ENCODE data around the gene NDUFA7.

The NDUFA7 gene

DNA sequence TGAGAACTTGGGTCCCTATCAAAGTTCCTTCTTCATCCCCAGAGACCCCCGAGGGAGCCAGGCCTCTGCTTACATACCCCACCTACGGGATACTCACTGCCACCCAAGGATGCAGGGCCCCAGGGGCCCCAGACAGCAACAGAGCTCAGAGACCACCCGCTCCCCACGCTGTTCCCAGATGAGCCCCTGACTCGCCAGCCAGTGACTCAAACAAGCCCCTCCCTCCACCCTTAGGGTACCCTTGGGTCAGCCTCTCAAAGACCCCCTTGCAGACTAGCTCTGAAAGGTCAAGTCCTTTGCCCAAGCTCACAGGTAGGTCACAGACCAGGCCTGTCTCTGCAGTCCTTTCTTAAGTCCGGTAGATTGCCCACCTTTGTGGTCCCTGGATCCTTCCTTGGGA, 58.7 kb downstream of the NDUFA7 start:
- TF ChIP-seq, protein P1, sequence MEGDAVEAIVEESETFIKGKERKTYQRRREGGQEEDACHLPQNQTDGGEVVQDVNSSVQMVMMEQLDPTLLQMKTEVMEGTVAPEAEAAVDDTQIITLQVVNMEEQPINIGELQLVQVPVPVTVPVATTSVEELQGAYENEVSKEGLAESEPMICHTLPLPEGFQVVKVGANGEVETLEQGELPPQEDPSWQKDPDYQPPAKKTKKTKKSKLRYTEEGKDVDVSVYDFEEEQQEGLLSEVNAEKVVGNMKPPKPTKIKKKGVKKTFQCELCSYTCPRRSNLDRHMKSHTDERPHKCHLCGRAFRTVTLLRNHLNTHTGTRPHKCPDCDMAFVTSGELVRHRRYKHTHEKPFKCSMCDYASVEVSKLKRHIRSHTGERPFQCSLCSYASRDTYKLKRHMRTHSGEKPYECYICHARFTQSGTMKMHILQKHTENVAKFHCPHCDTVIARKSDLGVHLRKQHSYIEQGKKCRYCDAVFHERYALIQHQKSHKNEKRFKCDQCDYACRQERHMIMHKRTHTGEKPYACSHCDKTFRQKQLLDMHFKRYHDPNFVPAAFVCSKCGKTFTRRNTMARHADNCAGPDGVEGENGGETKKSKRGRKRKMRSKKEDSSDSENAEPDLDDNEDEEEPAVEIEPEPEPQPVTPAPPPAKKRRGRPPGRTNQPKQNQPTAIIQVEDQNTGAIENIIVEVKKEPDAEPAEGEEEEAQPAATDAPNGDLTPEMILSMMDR (IDR thresholded peaks at IDR 0.05): no peak

DNA sequence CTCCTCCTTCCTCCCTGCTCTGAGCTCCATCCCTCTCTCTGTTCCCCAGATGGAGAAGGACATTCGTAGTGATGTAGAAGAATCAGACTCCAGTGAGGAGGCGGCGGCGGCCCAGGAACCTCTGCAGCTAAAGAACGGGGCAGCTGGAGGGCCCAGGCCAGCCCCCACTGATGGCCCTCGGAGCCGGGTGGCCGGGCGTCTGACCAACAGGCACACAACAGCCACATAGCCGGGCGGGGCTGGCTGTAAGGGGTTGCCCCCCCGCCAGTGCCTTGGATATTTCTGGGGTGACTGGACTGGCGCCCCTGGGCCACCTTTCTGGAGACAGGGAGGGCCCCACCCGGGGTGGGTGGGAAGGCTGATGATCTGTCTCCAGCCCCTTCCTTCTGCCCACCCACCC, 59.3 kb downstream of the NDUFA7 start:
- TF ChIP-seq, protein P1 (IDR thresholded peaks at IDR 0.05): no peak

DNA sequence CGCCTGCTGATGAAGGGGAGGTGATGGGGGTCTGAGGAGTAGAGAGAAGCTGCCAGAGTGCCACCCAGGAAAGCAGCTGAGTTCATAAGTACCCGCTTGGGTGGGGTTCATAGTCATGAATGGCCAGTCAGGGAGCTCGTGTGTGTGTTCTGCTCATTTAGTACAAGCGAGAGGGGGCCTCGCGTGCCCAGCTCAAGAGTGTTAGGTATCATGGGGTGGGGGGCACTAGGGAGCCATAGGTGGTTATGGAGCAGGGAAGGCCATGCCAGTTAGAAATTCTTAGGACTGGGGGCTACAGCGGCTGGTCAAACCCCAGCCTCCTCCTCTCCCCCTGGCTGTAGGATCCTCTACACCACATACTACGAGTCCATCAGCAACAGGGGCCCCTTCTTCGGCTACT, 59.8 kb downstream of the NDUFA7 start:
- TF ChIP-seq, protein P1 (IDR thresholded peaks at IDR 0.05): no peak
